ENCODE measurements around the gene PIEZO2. TPM values are rescaled to one million over a fixed set of nuclear protein-coding genes. Genes with fewer than 3 reads are reported as not detected.

PIEZO2 gene
- total and polyA plus RNA-seq, 2 of the 8 experiments (the other 6 are each of a cell fraction or from before 2014, with no cell fraction given): 4.7 to 16.5 TPM

GRCh38 chr18:11004294-11004693 is 145.1 kb downstream of the PIEZO2 start:
- no peak overlapping the region for H3K18ac ChIP-seq (ENCODE audit: extremely low read depth, low read length)
- H3K9me3 ChIP-seq (ENCODE audit: insufficient read depth in 2 of 2, low read depth in 1 of 2, low read length in 1 of 2): no peaks in the 10 kb centered on the region
- no peak overlapping the region for H3K4me3 ChIP-seq (ENCODE audit: extremely low read depth in 1 of 4, insufficient read depth in 2 of 4, low read depth in 3 of 4, low read length in 4 of 4)
- no peaks in the 10 kb centered on the region for H3K79me1 ChIP-seq (ENCODE audit: low read depth, low read length)
- H3K56ac ChIP-seq (replicated peaks; ENCODE audit: insufficient read length, low read depth, low read length): no peak overlapping the region
- CTCF ChIA-PET (ENCODE audit: partially characterized antibody): no interaction called here
- no peaks in the 10 kb centered on the region for H3K27me3 ChIP-seq (replicated peaks in 1 of 4; ENCODE audit: control insufficient read depth in 3 of 4, extremely low read depth in 1 of 4, insufficient read depth in 3 of 4, low read length in 3 of 4)
- no peaks in the 10 kb centered on the region for H3K79me2 ChIP-seq (ENCODE audit: control insufficient read depth in 1 of 2, insufficient read depth in 2 of 2, low read length in 2 of 2)
- H2BK15ac ChIP-seq (ENCODE audit: low read length): no peak overlapping the region
- H3K9ac ChIP-seq (replicated peaks in 1 of 4; ENCODE audit: extremely low read depth in 1 of 4, low read depth in 3 of 4, low read length in 3 of 4): no peak overlapping the region
- TF ChIP-seq RBBP5 (IDR thresholded peaks at IDR 0.05; ENCODE audit: borderline replicate concordance, low read depth, low read length) (no peak), TAF1 (IDR thresholded peaks at IDR 0.05; ENCODE audit: low read depth, low read length) (no peak), ZNF274 (IDR thresholded peaks at IDR 0.05; ENCODE audit: borderline replicate concordance, extremely low read depth, low read length) (no peak), SP2 (IDR thresholded peaks at IDR 0.05; ENCODE audit: low read length) (no peak), TAF7 (optimal IDR thresholded peaks at IDR 0.05; ENCODE audit: borderline replicate concordance, low read depth, low read length) (no peak), BCL11A (IDR thresholded peaks at IDR 0.05; ENCODE audit: low read depth in 2 of 2, low read length in 2 of 2) (no peak), SIN3A (conservative IDR thresholded peaks at IDR 0.05 in 1 of 2, IDR thresholded peaks at IDR 0.05 in 1 of 2; ENCODE audit: low read depth in 1 of 2, low read length in 2 of 2) (no peak), MAFK (IDR thresholded peaks at IDR 0.05; ENCODE audit: low read depth, low read length) (no peak), TCF12 (IDR thresholded peaks at IDR 0.05; ENCODE audit: low read depth, low read length) (no peak), BACH1 (IDR thresholded peaks at IDR 0.05; ENCODE audit: low read length) (no peak)
- TF ChIP-seq, protein P1, sequence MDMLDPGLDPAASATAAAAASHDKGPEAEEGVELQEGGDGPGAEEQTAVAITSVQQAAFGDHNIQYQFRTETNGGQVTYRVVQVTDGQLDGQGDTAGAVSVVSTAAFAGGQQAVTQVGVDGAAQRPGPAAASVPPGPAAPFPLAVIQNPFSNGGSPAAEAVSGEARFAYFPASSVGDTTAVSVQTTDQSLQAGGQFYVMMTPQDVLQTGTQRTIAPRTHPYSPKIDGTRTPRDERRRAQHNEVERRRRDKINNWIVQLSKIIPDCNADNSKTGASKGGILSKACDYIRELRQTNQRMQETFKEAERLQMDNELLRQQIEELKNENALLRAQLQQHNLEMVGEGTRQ (IDR thresholded peaks at IDR 0.05; ENCODE audit: low read length): no peak
- H2BK5ac ChIP-seq (ENCODE audit: low read depth, low read length): no peak overlapping the region
- H2AK5ac ChIP-seq (ENCODE audit: low read depth, low read length): no peak overlapping the region
- POLR2A ChIA-PET (ENCODE audit: partially characterized antibody): no interaction called here
- no peak overlapping the region for H3K23ac ChIP-seq (ENCODE audit: insufficient read length)
- no peaks in the 10 kb centered on the region for H3K36me3 ChIP-seq (ENCODE audit: control insufficient read depth in 2 of 4, insufficient read depth in 4 of 4, low read length in 3 of 4)
- DNase-seq (ENCODE audit: low read depth in 1 of 2, low spot score in 2 of 2): no peak
- H3K4me1 ChIP-seq (replicated peaks in 1 of 4; ENCODE audit: control insufficient read depth in 3 of 4, insufficient read depth in 4 of 4, low read length in 3 of 4): peaks cover 0 to 4% (median 3%) of the 10 kb centered on the region in 4 experiments; a peak in 4 of 7 replicates
- no peak overlapping the region for H4K8ac ChIP-seq (ENCODE audit: extremely low read depth, insufficient read depth, low read length)
- H3K23me2 ChIP-seq (ENCODE audit: low read depth, low read length): no peaks in the 10 kb centered on the region
- FAIRE-seq: no peak
- no peak overlapping the region for H3K27ac ChIP-seq (ENCODE audit: low read depth, low read length)
- WGBS, 2 experiments (ENCODE audit: extremely low coverage in 1 of 2, insufficient coverage in 1 of 2, insufficient read length in 1 of 2, insufficient replicate concordance in 2 of 2, low coverage in 1 of 2, low lambda C conversion rate in 2 of 2, missing lambda C conversion rate in 1 of 2): 97% methylated on average over 4 of the region's 4 CpGs; no CpG with 5 or more reads in 1 of the 2 experiments
- H3K14ac ChIP-seq (ENCODE audit: insufficient read length): no peak overlapping the region
- no peak overlapping the region for H3K4ac ChIP-seq (replicated peaks; ENCODE audit: insufficient read length, low read depth, low read length)
- no peak overlapping the region for H2BK12ac ChIP-seq (ENCODE audit: low read depth, low read length)
- no peak overlapping the region for H2BK20ac ChIP-seq (ENCODE audit: low read length)
- H2BK120ac ChIP-seq (replicated peaks; ENCODE audit: low read depth, low read length): no peak overlapping the region
- no peak overlapping the region for H4K5ac ChIP-seq (ENCODE audit: insufficient read length, low read depth, low read length)
- no peak overlapping the region for H2AFZ ChIP-seq (ENCODE audit: low read length)
- no peak overlapping the region for H3K4me2 ChIP-seq (ENCODE audit: insufficient read depth in 1 of 2, low read depth in 2 of 2, low read length in 2 of 2)
- H4K91ac ChIP-seq (replicated peaks; ENCODE audit: insufficient read length, low read length): no peak overlapping the region
- no peaks in the 10 kb centered on the region for H4K20me1 ChIP-seq (replicated peaks in 1 of 2; ENCODE audit: control insufficient read depth in 1 of 2, insufficient read depth in 2 of 2, low read length in 2 of 2)
